Activated naive CD4-positive, alpha-beta T cell treated with anti-CD3 and anti-CD28 coated beads for 36 hours (primary cell): ENCODE results near the gene CT47C1. TPM values are rescaled to one million over a fixed set of nuclear protein-coding genes. Genes with fewer than 3 reads are reported as not detected.
A peak's percentile ranks its signal among the peaks of the same experiment; 100 is the strongest.

ENCODE experiments used
- CTCF ChIA-PET: fragments of 350-600 bp; sonication (Branson Sonifier 250); formaldehyde crosslinking; loops from one replicate; lab custom pipeline; 2021; ENCODE audit warnings: antibody characterized with exemption; lab: Charles Lee
- DNase-seq: peaks from one replicate; pipeline ENCODE4 v3.0.0-alpha.2; 2020
- H3K27ac Mint-ChIP-seq: one replicate; pipeline ENCODE4 v1.8.0; 2021; ENCODE audit warnings: mild to moderate bottlenecking, mixed read lengths
- H3K27me3 Mint-ChIP-seq: one replicate; pipeline ENCODE4 v1.8.0; 2021; ENCODE audit warnings: low read depth, mixed read lengths
- H3K36me3 Mint-ChIP-seq: one replicate; pipeline ENCODE4 v1.8.0; 2021; ENCODE audit warnings: low read depth, mixed read lengths
- H3K4me1 Mint-ChIP-seq: one replicate; pipeline ENCODE4 v1.8.0; 2021; ENCODE audit warnings: low read depth, mixed read lengths
- H3K4me3 Mint-ChIP-seq: one replicate; pipeline ENCODE4 v1.8.0; 2021; ENCODE audit warnings: mild to moderate bottlenecking, moderate library complexity, mixed read lengths
- H3K9me3 Mint-ChIP-seq: one replicate; pipeline ENCODE4 v1.8.0; 2021; ENCODE audit warnings: mixed read lengths
- intact Hi-C: fragments of 100-400 bp; cut with micrococcal nuclease; formaldehyde crosslinking; loops from one replicate; pipeline ENCODE4 v1.15.1; 2023
- total RNA-seq, 2 experiments: library from RNA; stranded (reverse); gene quantifications; one replicate each; pipeline ENCODE4 v1.2.3, GENCODE V29; 2021

The CT47C1 gene
- total RNA-seq, 2 experiments from 2014 or later = not detected

GRCh38 chrX:119084766-119085165, 12.0 kb downstream of the CT47C1 start:
- intact Hi-C loops = no loop called here
- DNase-seq = no peak
- Mint-ChIP-seq H3K36me3 (no peaks in the 10 kb centered on the region), H3K9me3 (no peaks in the 10 kb centered on the region), H3K27me3 (no peaks in the 10 kb centered on the region), H3K27ac (no peak overlapping the region), H3K4me1 (no peaks in the 10 kb centered on the region), H3K4me3 (no peak overlapping the region)
- CTCF ChIA-PET = interaction anchor here (1.3 kb wide), 1 partner anchor 246 kb away, joined by 4 read pairs; no protein-coding TSS in a partner anchor

- no peak overlapping the region for H3K4me3 Mint-ChIP-seq
- H3K4me1 Mint-ChIP-seq = no peaks in the 10 kb centered on the region
- no peaks in the 10 kb centered on the region for H3K9me3 Mint-ChIP-seq
- no peaks in the 10 kb centered on the region for H3K36me3 Mint-ChIP-seq
- H3K27me3 Mint-ChIP-seq = no peaks in the 10 kb centered on the region
- intact Hi-C loops = no loop called here
- no peak for DNase-seq
- no peak overlapping the region for H3K27ac Mint-ChIP-seq
- CTCF ChIA-PET = no interaction called here
These were observed 14.3 kb downstream of the CT47C1 start for GRCh38 chrX:119087121-119087520.

DNA sequence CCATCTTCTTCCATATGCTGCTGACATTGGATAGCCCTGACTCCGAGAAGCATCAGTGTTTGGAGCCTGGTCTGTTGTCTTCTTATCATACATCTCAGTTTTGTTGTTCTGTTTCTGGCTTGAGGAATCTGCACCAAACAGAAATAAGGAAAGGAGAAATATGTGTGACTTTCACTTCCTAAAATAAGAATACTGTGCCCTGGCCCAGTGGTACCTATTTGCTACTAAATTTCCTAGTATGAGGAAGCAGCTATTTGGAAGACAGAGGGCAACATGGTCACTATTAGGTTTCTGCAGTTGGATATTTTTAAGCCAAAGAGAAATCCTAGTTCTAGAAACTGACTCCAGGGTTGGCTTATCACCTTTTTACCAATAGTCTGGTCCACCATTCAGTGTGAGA, 16.8 kb downstream of the CT47C1 start:
- Mint-ChIP-seq H3K9me3 (no peaks in the 10 kb centered on the region), H3K36me3 (no peaks in the 10 kb centered on the region), H3K27ac (no peak overlapping the region), H3K4me1 (no peaks in the 10 kb centered on the region), H3K27me3 (no peaks in the 10 kb centered on the region), H3K4me3 (no peak overlapping the region)
- no peak for DNase-seq
- CTCF ChIA-PET = no interaction called here
- intact Hi-C loops = no loop called here

GRCh38 chrX:119090627-119091026, 17.8 kb downstream of the CT47C1 start:
- H3K36me3 Mint-ChIP-seq = no peaks in the 10 kb centered on the region
- no peak overlapping the region for H3K4me3 Mint-ChIP-seq
- no peaks in the 10 kb centered on the region for H3K4me1 Mint-ChIP-seq
- no peak overlapping the region for H3K27ac Mint-ChIP-seq
- CTCF ChIA-PET = no interaction called here
- H3K9me3 Mint-ChIP-seq = no peaks in the 10 kb centered on the region
- intact Hi-C loops = no loop called here
- no peaks in the 10 kb centered on the region for H3K27me3 Mint-ChIP-seq
- DNase-seq = no peak

DNA sequence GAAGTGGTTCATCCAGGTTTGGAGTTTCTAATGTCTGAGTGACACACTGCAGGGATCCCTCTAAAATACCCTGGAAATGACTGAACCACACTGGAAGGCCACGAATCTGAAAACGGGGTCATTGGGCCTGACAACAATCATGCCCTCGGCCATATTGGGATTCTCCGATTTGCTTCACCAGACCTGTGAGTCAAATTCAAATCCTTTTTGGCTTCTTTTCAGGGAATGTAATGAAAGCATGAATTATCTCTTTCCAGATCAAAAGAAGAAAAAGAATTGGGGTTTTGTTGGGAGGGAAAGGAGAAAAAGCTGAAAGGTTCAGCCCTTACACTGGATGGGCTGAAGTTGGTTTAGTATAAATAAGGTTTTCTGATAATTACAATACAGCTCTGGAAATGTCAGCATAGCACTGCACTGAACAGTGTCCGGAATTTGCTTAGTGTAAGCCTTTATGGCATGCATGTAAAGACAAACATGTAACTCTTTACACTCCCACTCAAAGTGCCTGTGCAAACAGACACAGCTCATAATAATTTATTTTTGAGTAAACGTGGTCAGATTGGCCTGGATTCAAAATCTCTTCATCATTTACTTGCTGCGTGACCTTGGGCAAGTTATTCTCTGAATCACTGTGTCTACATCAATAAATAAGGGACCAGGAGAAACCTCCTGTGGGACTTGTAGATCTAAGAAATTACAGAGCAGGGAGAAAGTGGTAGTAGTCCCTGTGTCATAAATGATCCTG, 21.4 kb downstream of the CT47C1 start:
- intact Hi-C loops = no loop called here
- no peaks in the 10 kb centered on the region for H3K27me3 Mint-ChIP-seq
- no peaks in the 10 kb centered on the region for H3K4me1 Mint-ChIP-seq
- no peak overlapping the region for H3K4me3 Mint-ChIP-seq
- no peaks in the 10 kb centered on the region for H3K9me3 Mint-ChIP-seq
- DNase-seq = no peak
- CTCF ChIA-PET = interaction anchor here (1.0 kb wide), 1 partner anchor 13 kb away, joined by 3 read pairs; no protein-coding TSS in a partner anchor
- H3K27ac Mint-ChIP-seq = no peak overlapping the region
- H3K36me3 Mint-ChIP-seq = no peaks in the 10 kb centered on the region

GRCh38 chrX:119094819-119095218, 22.0 kb downstream of the CT47C1 start:
- no peak for DNase-seq
- Mint-ChIP-seq H3K9me3 (no peaks in the 10 kb centered on the region), H3K4me1 (no peaks in the 10 kb centered on the region), H3K4me3 (no peak overlapping the region), H3K27ac (no peak overlapping the region), H3K36me3 (no peaks in the 10 kb centered on the region), H3K27me3 (no peaks in the 10 kb centered on the region)
- intact Hi-C loops = no loop called here
- CTCF ChIA-PET = no interaction called here

DNA sequence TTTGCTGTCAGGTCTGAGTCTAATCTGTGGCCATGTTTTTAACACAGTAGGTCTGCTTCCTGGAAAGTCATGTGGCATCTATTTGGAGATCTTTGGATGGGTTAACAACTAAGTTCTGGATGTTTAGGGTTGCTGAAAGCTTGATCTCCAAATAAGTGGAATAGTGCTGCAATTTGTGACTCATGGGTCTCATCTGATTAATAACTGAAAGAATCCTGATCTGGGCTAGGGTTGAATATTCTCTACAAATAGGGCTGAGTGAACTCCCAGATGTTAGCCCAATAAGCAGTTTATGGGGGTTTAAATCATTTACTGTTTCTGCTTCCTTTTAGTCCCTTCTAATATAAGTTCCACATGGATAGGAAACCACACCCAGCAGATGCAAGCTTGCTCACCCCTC, 23.1 kb downstream of the CT47C1 start:
- H3K9me3 Mint-ChIP-seq = no peaks in the 10 kb centered on the region
- H3K27me3 Mint-ChIP-seq = no peaks in the 10 kb centered on the region
- H3K4me3 Mint-ChIP-seq = no peak overlapping the region
- CTCF ChIA-PET = no interaction called here
- DNase-seq = no peak
- H3K27ac Mint-ChIP-seq = no peak overlapping the region
- intact Hi-C loops = no loop called here
- H3K36me3 Mint-ChIP-seq = no peaks in the 10 kb centered on the region
- peaks cover 3% of the 10 kb centered on the region for H3K4me1 Mint-ChIP-seq

GRCh38 chrX:119101168-119101567, 28.4 kb downstream of the CT47C1 start:
- H3K4me1 Mint-ChIP-seq = peaks cover 8% of the 10 kb centered on the region
- peak overlapping the region; percentile 21 for H3K27ac Mint-ChIP-seq
- no peaks in the 10 kb centered on the region for H3K9me3 Mint-ChIP-seq

GRCh38 chrX:119105826-119106225, 33.0 kb downstream of the CT47C1 start:
- H3K27me3 Mint-ChIP-seq = no peaks in the 10 kb centered on the region
- intact Hi-C loops = no loop called here
- H3K36me3 Mint-ChIP-seq = no peaks in the 10 kb centered on the region
- H3K4me1 Mint-ChIP-seq = peaks cover 5% of the 10 kb centered on the region
- H3K9me3 Mint-ChIP-seq = no peaks in the 10 kb centered on the region
- H3K4me3 Mint-ChIP-seq = no peak overlapping the region
- H3K27ac Mint-ChIP-seq = no peak overlapping the region
- DNase-seq = no peak
- CTCF ChIA-PET = interaction anchor here (2.4 kb wide), 1 partner anchor 13 kb away, joined by 8 read pairs; no protein-coding TSS in a partner anchor

More at GRCh38 chrX:119101168-119101567, 28.4 kb downstream of the CT47C1 start:
- DNase-seq = no peak
- H3K4me3 Mint-ChIP-seq = no peak overlapping the region
- intact Hi-C loops = loop anchor here (1.0 kb wide), 1 partner anchor 86 kb away; no protein-coding TSS in a partner anchor
- no peaks in the 10 kb centered on the region for H3K36me3 Mint-ChIP-seq
- CTCF ChIA-PET = interaction anchor here (1.0 kb wide), 1 partner anchor 34 kb away, joined by 3 read pairs; no protein-coding TSS in a partner anchor
- no peaks in the 10 kb centered on the region for H3K27me3 Mint-ChIP-seq

GRCh38 chrX:119107206-119107605, 34.4 kb downstream of the CT47C1 start:
- H3K9me3 Mint-ChIP-seq = no peaks in the 10 kb centered on the region
- no peak overlapping the region for H3K4me3 Mint-ChIP-seq
- H3K27ac Mint-ChIP-seq = no peak overlapping the region

GRCh38 chrX:119118780-119119395, 46.1 kb downstream of the CT47C1 start:
- Mint-ChIP-seq H3K4me3 (no peak overlapping the region), H3K27me3 (peaks cover 4% of the 10 kb centered on the region), H3K27ac (no peak overlapping the region), H3K4me1 (no peaks in the 10 kb centered on the region), H3K36me3 (no peaks in the 10 kb centered on the region), H3K9me3 (no peaks in the 10 kb centered on the region)
- CTCF ChIA-PET = interaction anchor here (0.6 to 2.0 kb wide), 12 partner anchors 12 to 271 kb away, joined by 3 to 8 read pairs (median 4); no protein-coding TSS in a partner anchor
- peak; percentile 71 for DNase-seq
- intact Hi-C loops = loop anchor here (1.0 to 5.0 kb wide), 3 partner anchors 68 to 147 kb away; no protein-coding TSS in a partner anchor

More at GRCh38 chrX:119107206-119107605, 34.4 kb downstream of the CT47C1 start:
- H3K27me3 Mint-ChIP-seq = no peaks in the 10 kb centered on the region
- intact Hi-C loops = no loop called here
- CTCF ChIA-PET = interaction anchor here (2.4 kb wide), 1 partner anchor 11 kb away, joined by 8 read pairs; no protein-coding TSS in a partner anchor
- DNase-seq = no peak
- no peaks in the 10 kb centered on the region for H3K4me1 Mint-ChIP-seq
- no peaks in the 10 kb centered on the region for H3K36me3 Mint-ChIP-seq

GRCh38 chrX:119121341-119121740, 48.5 kb downstream of the CT47C1 start:
- CTCF ChIA-PET = interaction anchor here (0.8 to 2.5 kb wide), 4 partner anchors 73 to 272 kb away, joined by 3 to 11 read pairs (median 4); no protein-coding TSS in a partner anchor
- no peak for DNase-seq
- peaks cover 4% of the 10 kb centered on the region for H3K27me3 Mint-ChIP-seq
- no peaks in the 10 kb centered on the region for H3K36me3 Mint-ChIP-seq
- no peaks in the 10 kb centered on the region for H3K4me1 Mint-ChIP-seq
- no peak overlapping the region for H3K4me3 Mint-ChIP-seq
- intact Hi-C loops = no loop called here
- no peak overlapping the region for H3K27ac Mint-ChIP-seq
- H3K9me3 Mint-ChIP-seq = no peaks in the 10 kb centered on the region
